Measurements from ENCODE around the gene REPIN1.

Gene REPIN1

GRCh38 chr7:150398108-150398964 is 29.7 kb downstream of the REPIN1 start:
- DNase-seq, result no peak

GRCh38 chr7:150398965-150399320 is 30.3 kb downstream of the REPIN1 start:
- no peak for DNase-seq

- no peak for DNase-seq
Observed at GRCh38 chr7:150399421-150400007, 30.9 kb downstream of the REPIN1 start.

GRCh38 chr7:150400008-150400787 is 31.6 kb downstream of the REPIN1 start:
- DNase-seq, result no peak

GRCh38 chr7:150400788-150401423 is 32.3 kb downstream of the REPIN1 start:
- DNase-seq, result no peak

GRCh38 chr7:150401424-150401790 is 32.8 kb downstream of the REPIN1 start:
- DNase-seq, result no peak

GRCh38 chr7:150401861-150402631 is 33.4 kb downstream of the REPIN1 start:
- DNase-seq, result no peak

- no peak for DNase-seq
Observed at GRCh38 chr7:150402671-150403321, 34.2 kb downstream of the REPIN1 start.

GRCh38 chr7:150403376-150404171 is 35.0 kb downstream of the REPIN1 start:
- DNase-seq, result no peak

- DNase-seq, result no peak
Observed at GRCh38 chr7:150404172-150404804, 35.7 kb downstream of the REPIN1 start.

GRCh38 chr7:150404805-150405583 is 36.4 kb downstream of the REPIN1 start:
- DNase-seq, result peak; percentile 40

- no peak for DNase-seq
Observed at GRCh38 chr7:150405584-150406311, 37.1 kb downstream of the REPIN1 start.

- no peak for DNase-seq
Observed at GRCh38 chr7:150406312-150406566, 37.6 kb downstream of the REPIN1 start.

GRCh38 chr7:150406567-150407421 is 38.2 kb downstream of the REPIN1 start:
- DNase-seq, result no peak

GRCh38 chr7:150407588-150408392 is 39.2 kb downstream of the REPIN1 start:
- DNase-seq, result no peak

GRCh38 chr7:150408393-150409299 is 40.0 kb downstream of the REPIN1 start:
- DNase-seq, result no peak

Data from DMS 273 treated with DMSO at 0.1 percent for 48 hours (cell line).